Activated CD4-positive, alpha-beta T cell treated with anti-CD3 and anti-CD28 coated beads, Interleukin-2, amount 50 U/mL, for 48 hours (primary cell): ENCODE results near the gene ST8SIA5.

Experiments
- DNase-seq, 2 experiments: peaks; one replicate each; pipeline ENCODE4 v3.0.0-alpha.2; 2020

Gene ST8SIA5

GRCh38 chr18:46623541-46623940 lies 133.3 kb downstream of the ST8SIA5 start:
- DNase-seq: peak; percentile 10 to 26

GRCh38 chr18:46622999-46623398 lies 133.9 kb downstream of the ST8SIA5 start:
- no peak for DNase-seq

GRCh38 chr18:46622451-46622850 lies 134.4 kb downstream of the ST8SIA5 start:
- no peak for DNase-seq

- no peak for DNase-seq
Measured at GRCh38 chr18:46621871-46622270, 135.0 kb downstream of the ST8SIA5 start.

GRCh38 chr18:46621111-46621766 lies 135.6 kb downstream of the ST8SIA5 start:
- no peak for DNase-seq

GRCh38 chr18:46619559-46619958 lies 137.3 kb downstream of the ST8SIA5 start:
- no peak for DNase-seq
